Measurements from ENCODE around the gene TFEB.

Gene TFEB

GRCh38 chr6:41683523-41684310 lies 51.7 kb downstream of the TFEB start:
- in situ Hi-C loops (cut with HindIII; ENCODE audit: low sequenced_read_pairs), result no loop called here
- peak overlapping the region; percentile 25 for H3K4me3 ChIP-seq (ENCODE audit: low read depth, low read length)
- TF ChIP-seq CTCF (IDR thresholded peaks at IDR 0.05; ENCODE audit: low read depth, low read length), result peak; percentile 89
- DNase-seq (ENCODE audit: low read depth, low spot score), result peak; percentile 73

GRCh38 chr6:41683273-41683522 lies 52.2 kb downstream of the TFEB start:
- TF ChIP-seq CTCF (IDR thresholded peaks at IDR 0.05; ENCODE audit: low read depth, low read length), result no peak
- H3K4me3 ChIP-seq (ENCODE audit: low read depth, low read length), result peak overlapping the region; percentile 25
- in situ Hi-C loops (cut with HindIII; ENCODE audit: low sequenced_read_pairs), result no loop called here
- no peak for DNase-seq (ENCODE audit: low read depth, low spot score)

GRCh38 chr6:41682497-41683272 lies 52.7 kb downstream of the TFEB start:
- DNase-seq (ENCODE audit: low read depth, low spot score), result peak; percentile 9
- in situ Hi-C loops (cut with HindIII; ENCODE audit: low sequenced_read_pairs), result no loop called here
- TF ChIP-seq CTCF (IDR thresholded peaks at IDR 0.05; ENCODE audit: low read depth, low read length), result no peak

GRCh38 chr6:41682056-41682477 lies 53.3 kb downstream of the TFEB start:
- peak; percentile 90 for TF ChIP-seq CTCF (IDR thresholded peaks at IDR 0.05; ENCODE audit: low read depth, low read length)
- DNase-seq (ENCODE audit: low read depth, low spot score), result peak; percentile 90
- H3K4me3 ChIP-seq (ENCODE audit: low read depth, low read length), result no peak overlapping the region
- in situ Hi-C loops (cut with HindIII; ENCODE audit: low sequenced_read_pairs), result no loop called here

More at GRCh38 chr6:41682497-41683272, 52.7 kb downstream of the TFEB start:
- H3K4me3 ChIP-seq (ENCODE audit: low read depth, low read length), result no peak overlapping the region

- in situ Hi-C loops (cut with HindIII; ENCODE audit: low sequenced_read_pairs), result no loop called here
These were observed 55.0 kb downstream of the TFEB start for GRCh38 chr6:41680182-41680965.

More at GRCh38 chr6:41680182-41680965, 55.0 kb downstream of the TFEB start:
- no peak overlapping the region for H3K4me3 ChIP-seq (ENCODE audit: low read depth, low read length)
- TF ChIP-seq CTCF (IDR thresholded peaks at IDR 0.05; ENCODE audit: low read depth, low read length), result no peak
- no peak for DNase-seq (ENCODE audit: low read depth, low spot score)

Measured in astrocyte of the spinal cord (primary cell).